Measurements from ENCODE around the gene DNAJC7.

DNA sequence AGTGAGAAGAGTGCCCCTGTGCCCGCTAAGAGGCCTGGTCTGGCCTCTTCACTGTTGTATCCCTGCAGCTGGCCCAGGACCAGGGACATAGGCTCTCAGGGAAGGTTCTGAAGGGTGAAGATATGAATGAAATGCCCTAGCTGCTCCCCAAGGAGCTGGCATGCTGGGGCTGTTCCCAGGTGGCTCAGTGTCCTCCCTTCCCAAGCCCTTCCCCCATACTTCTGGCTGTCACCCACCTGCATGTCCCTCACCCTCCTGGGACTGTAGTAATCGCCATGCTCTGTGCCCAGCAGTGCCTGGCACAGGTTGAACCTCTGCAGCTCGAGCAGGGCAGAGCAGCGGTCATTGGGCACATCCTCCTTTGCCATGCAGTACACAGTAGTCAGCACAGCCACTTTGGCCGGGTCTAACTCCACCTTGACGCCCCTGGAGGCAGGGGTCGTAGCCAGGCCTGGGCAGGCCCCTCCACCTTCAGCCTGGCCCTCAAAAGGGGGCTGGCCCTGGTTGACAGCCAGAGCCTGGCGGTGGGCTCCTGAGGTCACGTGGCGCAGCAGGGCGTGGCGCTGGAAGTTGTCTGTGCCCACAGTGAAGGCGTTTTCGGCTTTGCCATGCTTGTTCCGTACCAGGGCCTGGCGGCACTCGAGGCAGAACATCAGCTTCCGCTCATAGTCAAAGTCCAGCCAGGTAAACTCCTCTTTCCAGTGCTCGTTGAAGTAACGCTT, 25.5 kb upstream of the DNAJC7 start:
- TF ChIP-seq, protein P1, sequence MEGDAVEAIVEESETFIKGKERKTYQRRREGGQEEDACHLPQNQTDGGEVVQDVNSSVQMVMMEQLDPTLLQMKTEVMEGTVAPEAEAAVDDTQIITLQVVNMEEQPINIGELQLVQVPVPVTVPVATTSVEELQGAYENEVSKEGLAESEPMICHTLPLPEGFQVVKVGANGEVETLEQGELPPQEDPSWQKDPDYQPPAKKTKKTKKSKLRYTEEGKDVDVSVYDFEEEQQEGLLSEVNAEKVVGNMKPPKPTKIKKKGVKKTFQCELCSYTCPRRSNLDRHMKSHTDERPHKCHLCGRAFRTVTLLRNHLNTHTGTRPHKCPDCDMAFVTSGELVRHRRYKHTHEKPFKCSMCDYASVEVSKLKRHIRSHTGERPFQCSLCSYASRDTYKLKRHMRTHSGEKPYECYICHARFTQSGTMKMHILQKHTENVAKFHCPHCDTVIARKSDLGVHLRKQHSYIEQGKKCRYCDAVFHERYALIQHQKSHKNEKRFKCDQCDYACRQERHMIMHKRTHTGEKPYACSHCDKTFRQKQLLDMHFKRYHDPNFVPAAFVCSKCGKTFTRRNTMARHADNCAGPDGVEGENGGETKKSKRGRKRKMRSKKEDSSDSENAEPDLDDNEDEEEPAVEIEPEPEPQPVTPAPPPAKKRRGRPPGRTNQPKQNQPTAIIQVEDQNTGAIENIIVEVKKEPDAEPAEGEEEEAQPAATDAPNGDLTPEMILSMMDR (IDR thresholded peaks at IDR 0.05), result no peak
- no peak for TF ChIP-seq POLR2AphosphoS5 (IDR thresholded peaks at IDR 0.05; ENCODE audit: low read depth, low read length)
- TF ChIP-seq, protein P2, sequence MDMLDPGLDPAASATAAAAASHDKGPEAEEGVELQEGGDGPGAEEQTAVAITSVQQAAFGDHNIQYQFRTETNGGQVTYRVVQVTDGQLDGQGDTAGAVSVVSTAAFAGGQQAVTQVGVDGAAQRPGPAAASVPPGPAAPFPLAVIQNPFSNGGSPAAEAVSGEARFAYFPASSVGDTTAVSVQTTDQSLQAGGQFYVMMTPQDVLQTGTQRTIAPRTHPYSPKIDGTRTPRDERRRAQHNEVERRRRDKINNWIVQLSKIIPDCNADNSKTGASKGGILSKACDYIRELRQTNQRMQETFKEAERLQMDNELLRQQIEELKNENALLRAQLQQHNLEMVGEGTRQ (IDR thresholded peaks at IDR 0.05; ENCODE audit: borderline replicate concordance, low read depth, low read length), result no peak
- no peak for TF ChIP-seq NRF1 (IDR thresholded peaks at IDR 0.05; ENCODE audit: low read depth, low read length)
- TF ChIP-seq, protein P3, sequence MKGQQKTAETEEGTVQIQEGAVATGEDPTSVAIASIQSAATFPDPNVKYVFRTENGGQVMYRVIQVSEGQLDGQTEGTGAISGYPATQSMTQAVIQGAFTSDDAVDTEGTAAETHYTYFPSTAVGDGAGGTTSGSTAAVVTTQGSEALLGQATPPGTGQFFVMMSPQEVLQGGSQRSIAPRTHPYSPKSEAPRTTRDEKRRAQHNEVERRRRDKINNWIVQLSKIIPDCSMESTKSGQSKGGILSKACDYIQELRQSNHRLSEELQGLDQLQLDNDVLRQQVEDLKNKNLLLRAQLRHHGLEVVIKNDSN (IDR thresholded peaks at IDR 0.05; ENCODE audit: borderline replicate concordance, low read depth), result no peak
- no peak for TF ChIP-seq RAD21 (IDR thresholded peaks at IDR 0.05; ENCODE audit: low read length)
- no peak for TF ChIP-seq MXI1 (IDR thresholded peaks at IDR 0.05; ENCODE audit: low read depth, low read length)
- TF ChIP-seq EZH2phosphoT487 (IDR thresholded peaks at IDR 0.05; ENCODE audit: borderline replicate concordance, low read depth), result no peak
- TF ChIP-seq, protein P4, sequence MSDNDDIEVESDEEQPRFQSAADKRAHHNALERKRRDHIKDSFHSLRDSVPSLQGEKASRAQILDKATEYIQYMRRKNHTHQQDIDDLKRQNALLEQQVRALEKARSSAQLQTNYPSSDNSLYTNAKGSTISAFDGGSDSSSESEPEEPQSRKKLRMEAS (IDR thresholded peaks at IDR 0.05; ENCODE audit: low read depth), result no peak
